ENCODE data around the gene NBPF4. TPM values are rescaled to one million over a fixed set of nuclear protein-coding genes. Genes with fewer than 3 reads are reported as not detected.

The NBPF4 gene
- polyA plus RNA-seq, 4 donors = not detected

Other genes with a start within 250 kb of the NBPF4 start
- gene SLC25A24, start 43.7 kb downstream of the NBPF4 start, polyA plus RNA-seq (ENCODE audit: insufficient read length in 4 of 4) = 10 to 100 TPM; 46.7 to 75.9 (median 54.9) TPM
- not detected for gene NBPF6, start 206.3 kb upstream of the NBPF4 start, polyA plus RNA-seq (ENCODE audit: insufficient read length in 4 of 4)

Measured in left renal pelvis (tissue), 4 donors.